ENCODE results near the gene FAM13A. TPM values are rescaled to one million over a fixed set of nuclear protein-coding genes. Genes with fewer than 3 reads are reported as not detected.
A peak's percentile ranks its signal among the peaks of the same experiment; 100 is the strongest.

Gene FAM13A
- total RNA-seq, 2 experiments from 2014 or later: 9.6 to 10.2 TPM

DNA sequence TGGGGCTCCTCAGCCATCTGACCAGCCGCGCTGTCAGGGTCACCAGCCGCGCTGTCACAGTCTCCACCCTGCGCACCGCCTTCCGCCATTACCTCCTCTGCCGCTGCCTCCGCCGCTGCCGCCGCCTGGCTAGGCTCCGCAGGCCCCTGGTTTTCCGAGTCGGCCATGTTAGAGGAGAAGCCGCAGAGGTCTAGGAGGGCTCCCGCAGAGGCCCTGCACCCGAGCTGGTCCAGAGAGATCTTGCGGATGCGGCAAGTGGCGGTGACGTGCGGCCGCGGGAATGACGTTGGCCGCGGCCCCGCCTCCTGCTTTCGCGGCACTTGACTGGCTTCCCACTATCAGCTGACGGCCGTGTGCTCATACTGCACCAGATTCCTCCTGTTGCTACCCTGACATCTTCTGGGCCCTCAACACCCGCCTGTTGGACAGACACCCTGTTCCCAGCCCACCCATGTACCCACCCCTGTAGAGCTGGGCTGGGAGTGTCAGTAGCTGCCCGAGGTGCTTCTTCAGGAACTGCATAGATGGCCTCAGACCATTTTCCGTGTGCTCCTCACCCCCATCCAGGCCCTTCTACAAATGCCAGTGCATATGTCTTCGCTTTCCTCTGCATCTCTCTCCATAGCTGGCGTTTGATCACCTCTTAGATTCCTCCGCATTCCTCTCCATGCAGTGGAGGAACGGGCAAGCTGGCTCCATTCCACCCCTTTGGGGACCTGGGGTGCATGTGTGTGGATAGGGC is 359.2 kb downstream of the FAM13A start, which contains the start of gene NAP1L5:
Gene NAP1L5, minus strand, starts transcription at position 242 of the 742 bp plus-strand sequence. Its CDS starts 75 bp downstream, at position 167.
- H3K9me3 Mint-ChIP-seq: no peaks in the 10 kb centered on the region
- Histone ChIP-seq H3K27me3 (ENCODE audit: control insufficient read depth in 1 of 2, insufficient read depth in 2 of 2, low read length in 2 of 2) (no peaks in the 10 kb centered on the region), H3K9me3 (ENCODE audit: control insufficient read depth in 1 of 2, insufficient read depth in 1 of 2, low read length in 2 of 2) (no peaks in the 10 kb centered on the region), H3K4me3 (ENCODE audit: low read length) (peak within 1 kb of the TSS; percentile 77), H3K27ac (ENCODE audit: low read depth in 1 of 2, low read length in 2 of 2) (peak within 1 kb of the TSS; percentile 15 to 28), H3K36me3 (ENCODE audit: insufficient read depth, low read length) (peaks cover 23% of the 10 kb centered on the region), H3K4me1 (ENCODE audit: insufficient read depth, low read length) (peaks cover 10% of the 10 kb centered on the region)
- DNase-seq (peak; percentile 47 to 92 (median 66)), ATAC-seq (ENCODE audit: poor library complexity) (peak; percentile 89)
- no peaks in the 10 kb centered on the region for H3K27me3 Mint-ChIP-seq
- H3K4me3 Mint-ChIP-seq: peak within 1 kb of the TSS; percentile 98
- H3K4me1 Mint-ChIP-seq (ENCODE audit: low read depth): peaks cover 34% of the 10 kb centered on the region
- CTCF ChIA-PET: interaction anchor here (1.3 kb wide), 1 partner anchor 158 kb away, joined by 4 read pairs; no protein-coding TSS in a partner anchor
- intact Hi-C loops (cut with DNase I, micrococcal nuclease): no loop called here
- TF ChIP-seq, protein P1, sequence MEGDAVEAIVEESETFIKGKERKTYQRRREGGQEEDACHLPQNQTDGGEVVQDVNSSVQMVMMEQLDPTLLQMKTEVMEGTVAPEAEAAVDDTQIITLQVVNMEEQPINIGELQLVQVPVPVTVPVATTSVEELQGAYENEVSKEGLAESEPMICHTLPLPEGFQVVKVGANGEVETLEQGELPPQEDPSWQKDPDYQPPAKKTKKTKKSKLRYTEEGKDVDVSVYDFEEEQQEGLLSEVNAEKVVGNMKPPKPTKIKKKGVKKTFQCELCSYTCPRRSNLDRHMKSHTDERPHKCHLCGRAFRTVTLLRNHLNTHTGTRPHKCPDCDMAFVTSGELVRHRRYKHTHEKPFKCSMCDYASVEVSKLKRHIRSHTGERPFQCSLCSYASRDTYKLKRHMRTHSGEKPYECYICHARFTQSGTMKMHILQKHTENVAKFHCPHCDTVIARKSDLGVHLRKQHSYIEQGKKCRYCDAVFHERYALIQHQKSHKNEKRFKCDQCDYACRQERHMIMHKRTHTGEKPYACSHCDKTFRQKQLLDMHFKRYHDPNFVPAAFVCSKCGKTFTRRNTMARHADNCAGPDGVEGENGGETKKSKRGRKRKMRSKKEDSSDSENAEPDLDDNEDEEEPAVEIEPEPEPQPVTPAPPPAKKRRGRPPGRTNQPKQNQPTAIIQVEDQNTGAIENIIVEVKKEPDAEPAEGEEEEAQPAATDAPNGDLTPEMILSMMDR (IDR thresholded peaks at IDR 0.05): no peak
- peaks cover 72% of the 10 kb centered on the region for H3K36me3 Mint-ChIP-seq (ENCODE audit: low read depth)
- peak within 1 kb of the TSS; percentile 95 for H3K27ac Mint-ChIP-seq
- POLR2A ChIA-PET: interaction anchor here (0.7 to 1.4 kb wide), 5 partner anchors 28 to 126 kb away, joined by 3 to 5 read pairs (median 3); no protein-coding TSS in a partner anchor

DNA sequence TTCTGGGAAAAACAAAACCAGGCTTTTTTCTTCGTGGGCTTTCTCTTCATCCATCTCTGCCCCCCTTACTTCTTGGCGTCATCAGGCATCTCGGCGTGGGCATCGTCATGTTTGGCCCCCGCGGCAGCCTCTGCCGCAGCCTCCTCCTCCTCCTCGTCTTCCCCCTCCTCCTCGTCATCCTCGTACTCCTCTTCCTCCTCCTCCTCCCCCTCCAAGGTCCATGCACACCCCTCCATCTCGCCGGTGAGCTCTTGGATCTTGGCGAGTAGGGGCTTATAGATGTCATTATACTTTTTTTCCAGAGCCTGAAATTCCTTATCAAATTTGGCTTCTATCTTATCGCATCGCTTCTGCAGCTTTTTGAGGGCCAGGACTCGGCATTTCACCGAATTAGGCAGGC is 359.8 kb downstream of the FAM13A start:
- no peaks in the 10 kb centered on the region for H3K9me3 Mint-ChIP-seq
- peak overlapping the region; percentile 95 for H3K27ac Mint-ChIP-seq
- Histone ChIP-seq H3K4me1 (ENCODE audit: insufficient read depth, low read length) (peaks cover 10% of the 10 kb centered on the region), H3K36me3 (ENCODE audit: insufficient read depth, low read length) (peaks cover 19% of the 10 kb centered on the region), H3K27ac (ENCODE audit: low read depth in 1 of 2, low read length in 2 of 2) (peak overlapping the region; percentile 3 to 28), H3K27me3 (ENCODE audit: control insufficient read depth in 1 of 2, insufficient read depth in 2 of 2, low read length in 2 of 2) (no peaks in the 10 kb centered on the region), H3K9me3 (ENCODE audit: control insufficient read depth in 1 of 2, insufficient read depth in 1 of 2, low read length in 2 of 2) (no peaks in the 10 kb centered on the region), H3K4me3 (ENCODE audit: low read length) (peak overlapping the region; percentile 77)
- peak; percentile 25 for ATAC-seq (ENCODE audit: poor library complexity)
- ChIA-PET POLR2A (interaction anchor here (1.1 to 1.4 kb wide), 3 partner anchors 29 to 104 kb away, joined by 3 to 5 read pairs (median 3); no protein-coding TSS in a partner anchor), CTCF (interaction anchor here (1.3 kb wide), 1 partner anchor 157 kb away, joined by 4 read pairs; no protein-coding TSS in a partner anchor)
- DNase-seq: peak in 7 of 14 experiments; percentile 10 to 65 (median 26)
- no peaks in the 10 kb centered on the region for H3K27me3 Mint-ChIP-seq
- intact Hi-C loops (cut with DNase I, micrococcal nuclease): no loop called here
- peaks cover 34% of the 10 kb centered on the region for H3K4me1 Mint-ChIP-seq (ENCODE audit: low read depth)
- peaks cover 72% of the 10 kb centered on the region for H3K36me3 Mint-ChIP-seq (ENCODE audit: low read depth)
- TF ChIP-seq, protein P1 (IDR thresholded peaks at IDR 0.05): no peak
- peak overlapping the region; percentile 98 for H3K4me3 Mint-ChIP-seq

DNA sequence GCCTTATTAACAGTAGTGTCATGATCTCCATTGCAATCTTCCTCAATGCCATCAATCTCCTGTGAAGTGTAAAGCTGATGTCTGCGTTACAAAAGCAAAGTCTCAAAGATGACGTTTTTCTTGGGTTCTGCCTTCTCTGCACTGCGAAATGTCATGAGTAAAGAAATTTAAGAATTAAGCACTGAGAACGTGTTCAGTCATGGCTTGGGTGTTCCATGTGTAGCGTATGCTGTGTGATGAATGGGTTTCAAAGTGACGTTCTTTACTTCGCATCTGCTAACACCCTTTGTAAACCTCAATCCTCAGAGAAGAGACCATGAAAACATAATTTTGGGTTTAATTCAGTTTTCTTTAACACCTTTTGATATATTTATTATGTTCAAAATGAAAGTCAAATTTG is 360.4 kb downstream of the FAM13A start:
- CTCF ChIA-PET: interaction anchor here (1.3 kb wide), 1 partner anchor 157 kb away, joined by 4 read pairs; no protein-coding TSS in a partner anchor
- Mint-ChIP-seq H3K4me3 (peak overlapping the region; percentile 98), H3K9me3 (no peaks in the 10 kb centered on the region), H3K4me1 (ENCODE audit: low read depth) (peaks cover 34% of the 10 kb centered on the region), H3K27ac (peak overlapping the region; percentile 95), H3K27me3 (no peaks in the 10 kb centered on the region), H3K36me3 (ENCODE audit: low read depth) (peaks cover 73% of the 10 kb centered on the region)
- intact Hi-C loops (cut with DNase I, micrococcal nuclease): no loop called here
- Histone ChIP-seq H3K4me3 (ENCODE audit: low read length) (peak overlapping the region; percentile 77), H3K27ac (ENCODE audit: low read depth in 1 of 2, low read length in 2 of 2) (no peak overlapping the region), H3K27me3 (ENCODE audit: control insufficient read depth in 1 of 2, insufficient read depth in 2 of 2, low read length in 2 of 2) (no peaks in the 10 kb centered on the region), H3K4me1 (ENCODE audit: insufficient read depth, low read length) (peaks cover 10% of the 10 kb centered on the region), H3K36me3 (ENCODE audit: insufficient read depth, low read length) (peaks cover 18% of the 10 kb centered on the region), H3K9me3 (ENCODE audit: control insufficient read depth in 1 of 2, insufficient read depth in 1 of 2, low read length in 2 of 2) (no peaks in the 10 kb centered on the region)
- POLR2A ChIA-PET: interaction anchor here (1.4 kb wide), 1 partner anchor 83 kb away, joined by 5 read pairs; no protein-coding TSS in a partner anchor
- peak; percentile 25 for ATAC-seq (ENCODE audit: poor library complexity)
- TF ChIP-seq, protein P1 (IDR thresholded peaks at IDR 0.05): no peak
- peak in 1 of 14 experiments; percentile 3 for DNase-seq
